WTC11 (cell line): ENCODE measurements around the gene NR3C2.

Experiments used
- ATF3 ChIP-seq: sonication (generic); formaldehyde crosslinking; conservative IDR thresholded peaks from 2 replicates; pipeline ENCODE4 v1.8.1; 2022; ENCODE audit warnings: mild to moderate bottlenecking, missing genetic modification reagents
- CTCF ChIP-seq: fragments of 200-600 bp; IDR thresholded peaks from 2 replicates; pipeline ENCODE4 v1.8.0; 2022; ENCODE audit warnings: antibody characterized with exemption
- ESRRA ChIP-seq: sonication (generic); formaldehyde crosslinking; IDR thresholded peaks from 2 replicates; pipeline ENCODE4 v1.8.1; 2022; ENCODE audit warnings: mild to moderate bottlenecking, missing genetic modification reagents, borderline replicate concordance
- ETV6 ChIP-seq: sonication (generic); formaldehyde crosslinking; IDR thresholded peaks from 2 replicates; pipeline ENCODE4 v1.8.1; 2022; ENCODE audit warnings: mild to moderate bottlenecking, missing genetic modification reagents
- FOXJ3 ChIP-seq: sonication (generic); formaldehyde crosslinking; IDR thresholded peaks from 2 replicates; pipeline ENCODE4 v1.9.0; 2021; ENCODE audit warnings: missing genetic modification reagents, mild to moderate bottlenecking, borderline replicate concordance
- KAT7 ChIP-seq: sonication (generic); formaldehyde crosslinking; IDR thresholded peaks from 2 replicates; pipeline ENCODE4 v1.8.1; 2023; ENCODE audit warnings: missing genetic modification reagents, mild to moderate bottlenecking, borderline replicate concordance
- NFYB ChIP-seq: sonication (generic); formaldehyde crosslinking; conservative IDR thresholded peaks from 2 replicates; pipeline ENCODE4 v1.8.0; 2022; ENCODE audit warnings: low read depth, missing genetic modification reagents
- STAT6 ChIP-seq: sonication (generic); formaldehyde crosslinking; conservative IDR thresholded peaks from 2 replicates; pipeline ENCODE4 v1.8.1; 2023; ENCODE audit warnings: mild to moderate bottlenecking, low read depth, missing genetic modification reagents, moderate library complexity
- USF1 ChIP-seq: sonication (generic); formaldehyde crosslinking; IDR thresholded peaks from 2 replicates; pipeline ENCODE4 v1.8.0; 2022; ENCODE audit warnings: mild to moderate bottlenecking, missing genetic modification reagents
- ZBTB43 ChIP-seq: sonication (generic); formaldehyde crosslinking; IDR thresholded peaks from 2 replicates; pipeline ENCODE4 v1.8.1; 2023; ENCODE audit warnings: mild to moderate bottlenecking, missing genetic modification reagents
- ZNF416 ChIP-seq: fragments of 250-450 bp; sonication (Bioruptor Pico); IDR thresholded peaks from 2 replicates; pipeline ENCODE4 v1.9.0; 2021; ENCODE audit warnings: mild to moderate bottlenecking, inconsistent platforms
- ZNF512 ChIP-seq: sonication (generic); formaldehyde crosslinking; IDR thresholded peaks from 2 replicates; pipeline ENCODE4 v1.8.1; 2022; ENCODE audit warnings: missing genetic modification reagents, borderline replicate concordance

- TF ChIP-seq CTCF (no peak), ATF3 (no peak), USF1 (no peak), ZNF416 (no peak), STAT6 (CRISPR knock-in tag) (no peak), NFYB (CRISPR knock-in tag) (no peak), ZNF512 (CRISPR knock-in tag) (no peak), ESRRA (no peak), FOXJ3 (CRISPR knock-in tag) (no peak), ZBTB43 (CRISPR knock-in tag) (no peak), KAT7 (CRISPR knock-in tag) (no peak), ETV6 (CRISPR knock-in tag) (no peak)
These were observed 29.7 kb downstream of the NR3C2 start for GRCh38 chr4:148412460-148412994.
